RWPE2 (cell line): ENCODE measurements around the gene ANKFY1.

Experiments
- ATAC-seq: fragments of 200-7000 bp; cut with Tn5 transposase; 3 replicates; pipeline ENCODE4 v1.9.1; 2021; ENCODE audit warnings: low read depth
- DNase-seq: peaks from one replicate; pipeline ENCODE4 v3.0.0-alpha.2; 2020; ENCODE audit warnings: low spot score
- H3K27ac ChIP-seq: fragments of 450-650 bp; 2 replicates; pipeline ENCODE4 v1.5.1; 2017; ENCODE audit warnings: mild to moderate bottlenecking; ENCODE audit not compliant: poor library complexity, severe bottlenecking
- H3K27me3 ChIP-seq: fragments of 250-450 bp; sonication (Bioruptor Pico); 2 replicates; pipeline ENCODE4 v1.5.1; 2021; ENCODE audit warnings: mild to moderate bottlenecking, moderate library complexity; ENCODE audit not compliant: insufficient read depth, poor library complexity, severe bottlenecking
- H3K36me3 ChIP-seq: fragments of 250-450 bp; sonication (Bioruptor Pico); 2 replicates; pipeline ENCODE4 v1.5.1; 2020; ENCODE audit warnings: low read depth, mild to moderate bottlenecking, moderate library complexity
- H3K4me1 ChIP-seq: fragments of 250-450 bp; sonication (Bioruptor Pico); 2 replicates; pipeline ENCODE4 v1.5.1; 2021; ENCODE audit warnings: mild to moderate bottlenecking, moderate library complexity; ENCODE audit not compliant: insufficient read depth, poor library complexity, severe bottlenecking
- H3K4me3 ChIP-seq: fragments of 250-450 bp; sonication (Bioruptor Pico); 2 replicates; pipeline ENCODE4 v1.5.1; 2021; ENCODE audit warnings: mild to moderate bottlenecking, moderate library complexity; ENCODE audit not compliant: severe bottlenecking
- H3K9me3 ChIP-seq: fragments of 250-450 bp; sonication (Bioruptor Pico); 2 replicates; pipeline ENCODE4 v1.5.1; 2021; ENCODE audit warnings: mild to moderate bottlenecking, moderate library complexity; ENCODE audit not compliant: severe bottlenecking
- TF ChIP-seq, protein P1 (sequence below): fragments of 450-650 bp; IDR thresholded peaks from one replicate; pipeline ENCODE4 v1.5.1; 2017; ENCODE audit warnings: mild to moderate bottlenecking, moderate library complexity; ENCODE audit not compliant: poor library complexity, severe bottlenecking

The ANKFY1 gene

DNA sequence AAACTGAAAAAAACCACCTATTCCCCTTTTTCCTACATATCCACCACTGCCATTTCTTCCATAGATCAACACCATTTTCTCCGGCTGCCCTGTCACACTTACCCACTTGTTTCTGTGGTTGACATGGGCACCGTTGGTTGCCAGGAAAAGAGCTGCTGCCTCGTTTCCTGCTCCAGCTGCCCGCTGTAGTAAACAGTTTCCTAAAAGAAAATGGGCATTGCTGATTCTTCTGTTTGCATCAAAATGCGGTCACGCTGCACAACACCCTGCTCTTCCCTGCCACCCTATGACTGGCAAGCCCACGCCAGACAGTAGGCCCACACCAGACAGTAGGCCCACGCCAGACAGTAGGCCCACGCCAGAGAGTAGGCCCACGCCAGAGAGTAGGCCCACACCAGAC is 74.5 kb downstream of the ANKFY1 start:
- Histone ChIP-seq H3K36me3 (peaks cover 41% of the 10 kb centered on the region), H3K9me3 (no peaks in the 10 kb centered on the region), H3K27ac (no peak overlapping the region), H3K27me3 (no peaks in the 10 kb centered on the region), H3K4me3 (no peak overlapping the region), H3K4me1 (peaks cover 13% of the 10 kb centered on the region)
- ATAC-seq (no peak), DNase-seq (no peak)
- TF ChIP-seq, protein P1, sequence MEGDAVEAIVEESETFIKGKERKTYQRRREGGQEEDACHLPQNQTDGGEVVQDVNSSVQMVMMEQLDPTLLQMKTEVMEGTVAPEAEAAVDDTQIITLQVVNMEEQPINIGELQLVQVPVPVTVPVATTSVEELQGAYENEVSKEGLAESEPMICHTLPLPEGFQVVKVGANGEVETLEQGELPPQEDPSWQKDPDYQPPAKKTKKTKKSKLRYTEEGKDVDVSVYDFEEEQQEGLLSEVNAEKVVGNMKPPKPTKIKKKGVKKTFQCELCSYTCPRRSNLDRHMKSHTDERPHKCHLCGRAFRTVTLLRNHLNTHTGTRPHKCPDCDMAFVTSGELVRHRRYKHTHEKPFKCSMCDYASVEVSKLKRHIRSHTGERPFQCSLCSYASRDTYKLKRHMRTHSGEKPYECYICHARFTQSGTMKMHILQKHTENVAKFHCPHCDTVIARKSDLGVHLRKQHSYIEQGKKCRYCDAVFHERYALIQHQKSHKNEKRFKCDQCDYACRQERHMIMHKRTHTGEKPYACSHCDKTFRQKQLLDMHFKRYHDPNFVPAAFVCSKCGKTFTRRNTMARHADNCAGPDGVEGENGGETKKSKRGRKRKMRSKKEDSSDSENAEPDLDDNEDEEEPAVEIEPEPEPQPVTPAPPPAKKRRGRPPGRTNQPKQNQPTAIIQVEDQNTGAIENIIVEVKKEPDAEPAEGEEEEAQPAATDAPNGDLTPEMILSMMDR, result no peak

GRCh38 chr17:4188076-4188475 is 75.7 kb downstream of the ANKFY1 start:
- TF ChIP-seq, protein P1, result no peak
- ATAC-seq (no peak), DNase-seq (no peak)
- peaks cover 13% of the 10 kb centered on the region for H3K4me1 ChIP-seq
- peak overlapping the region; percentile 50 for H3K27ac ChIP-seq
- no peak overlapping the region for H3K4me3 ChIP-seq
- H3K27me3 ChIP-seq, result no peaks in the 10 kb centered on the region
- peaks cover 51% of the 10 kb centered on the region for H3K36me3 ChIP-seq
- H3K9me3 ChIP-seq, result no peaks in the 10 kb centered on the region

- Histone ChIP-seq H3K27me3 (no peaks in the 10 kb centered on the region), H3K27ac (peak overlapping the region; percentile 50), H3K9me3 (no peaks in the 10 kb centered on the region), H3K4me1 (peaks cover 13% of the 10 kb centered on the region), H3K4me3 (no peak overlapping the region), H3K36me3 (peaks cover 61% of the 10 kb centered on the region)
- TF ChIP-seq, protein P1, result no peak
- ATAC-seq (peak; percentile 96), DNase-seq (peak; percentile 80)
Observed at GRCh38 chr17:4187076-4187475, 76.7 kb downstream of the ANKFY1 start.

DNA sequence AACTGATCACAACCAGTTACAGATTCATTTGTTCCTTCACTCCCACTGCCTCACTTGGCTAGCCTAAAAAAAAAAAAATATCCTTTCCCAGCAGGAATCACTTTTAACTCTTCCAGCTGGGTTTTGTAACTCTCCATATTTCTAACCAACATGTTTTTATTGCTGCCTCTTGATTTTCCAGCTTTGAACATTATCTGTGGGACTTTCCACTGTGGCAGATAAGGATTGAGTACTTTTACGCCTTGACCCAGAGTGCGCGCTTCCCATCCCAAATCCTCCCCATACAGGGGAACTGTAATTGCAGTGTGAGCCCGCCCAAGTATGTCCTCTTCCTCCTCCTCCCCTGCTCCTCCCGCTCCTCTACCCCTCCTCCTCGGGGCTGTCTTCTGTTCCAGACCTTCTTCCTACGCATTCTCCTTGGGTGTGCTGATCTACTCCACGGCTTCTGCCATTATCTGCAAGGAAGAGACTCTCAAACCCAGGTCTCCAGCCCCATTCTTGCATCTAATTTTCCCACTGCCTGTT is 77.4 kb downstream of the ANKFY1 start:
- Histone ChIP-seq H3K9me3 (no peaks in the 10 kb centered on the region), H3K36me3 (peaks cover 66% of the 10 kb centered on the region), H3K27me3 (no peaks in the 10 kb centered on the region), H3K4me3 (no peak overlapping the region), H3K4me1 (peaks cover 13% of the 10 kb centered on the region), H3K27ac (peak overlapping the region; percentile 50)
- TF ChIP-seq, protein P1, result no peak
- no peak for DNase-seq
- no peak for ATAC-seq

DNA sequence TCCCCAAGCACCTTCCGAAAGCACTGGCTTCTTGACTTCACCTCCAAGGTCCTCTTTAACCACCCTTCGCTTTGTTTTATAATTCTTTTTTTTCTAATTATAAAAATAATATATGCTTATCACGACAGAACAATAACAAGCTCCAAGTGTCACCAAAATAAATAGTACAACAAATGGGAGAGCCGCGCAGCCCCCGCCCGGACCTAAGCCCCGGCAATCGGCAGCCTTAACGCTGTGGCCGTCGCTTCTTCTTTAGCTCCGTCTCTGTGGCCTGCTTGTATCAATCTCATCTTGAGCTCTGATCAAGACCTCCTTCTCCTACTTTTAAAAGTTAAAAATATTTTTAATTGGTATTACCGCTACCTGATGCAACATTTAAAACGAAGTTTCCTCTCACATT is 78.1 kb downstream of the ANKFY1 start:
- no peak for DNase-seq

More for the DNA sequence above, 78.1 kb downstream of the ANKFY1 start:
- Histone ChIP-seq H3K27me3 (no peaks in the 10 kb centered on the region), H3K36me3 (peaks cover 70% of the 10 kb centered on the region), H3K27ac (no peak overlapping the region), H3K4me1 (peaks cover 13% of the 10 kb centered on the region), H3K9me3 (no peaks in the 10 kb centered on the region), H3K4me3 (no peak overlapping the region)
- TF ChIP-seq, protein P1, result no peak
- ATAC-seq, result no peak
